Activated naive CD4-positive, alpha-beta T cell treated with anti-CD3 and anti-CD28 coated beads, Interleukin-2, amount 50 U/mL, for 24 hours (primary cell): ENCODE results near the gene CGREF1.

ENCODE experiments used
- H3K27ac Mint-ChIP-seq: one replicate; pipeline ENCODE4 v1.8.0; 2021; ENCODE audit warnings: mild to moderate bottlenecking, mixed read lengths
- H3K27me3 Mint-ChIP-seq: one replicate; pipeline ENCODE4 v1.8.0; 2021; ENCODE audit warnings: mixed read lengths
- H3K36me3 Mint-ChIP-seq: one replicate; pipeline ENCODE4 v1.8.0; 2021; ENCODE audit warnings: mixed read lengths
- H3K4me1 Mint-ChIP-seq: one replicate; pipeline ENCODE4 v1.8.0; 2021; ENCODE audit warnings: mixed read lengths
- H3K4me3 Mint-ChIP-seq: one replicate; pipeline ENCODE4 v1.8.0; 2021; ENCODE audit warnings: mild to moderate bottlenecking, mixed read lengths
- H3K9me3 Mint-ChIP-seq: one replicate; pipeline ENCODE4 v1.8.0; 2021; ENCODE audit warnings: mixed read lengths

CGREF1 gene

GRCh38 chr2:27105981-27106380, 12.9 kb downstream of the CGREF1 start:
- Mint-ChIP-seq H3K27ac (no peak overlapping the region), H3K4me3 (no peak overlapping the region), H3K9me3 (no peaks in the 10 kb centered on the region), H3K36me3 (no peaks in the 10 kb centered on the region), H3K4me1 (no peaks in the 10 kb centered on the region), H3K27me3 (peaks cover 3% of the 10 kb centered on the region)

GRCh38 chr2:27102329-27102728, 16.6 kb downstream of the CGREF1 start:
- Mint-ChIP-seq H3K4me3 (no peak overlapping the region), H3K4me1 (no peaks in the 10 kb centered on the region), H3K27me3 (peaks cover 3% of the 10 kb centered on the region), H3K27ac (no peak overlapping the region), H3K36me3 (peaks cover 2% of the 10 kb centered on the region), H3K9me3 (no peaks in the 10 kb centered on the region)

- Mint-ChIP-seq H3K4me3 (no peak overlapping the region), H3K9me3 (no peaks in the 10 kb centered on the region), H3K27me3 (no peaks in the 10 kb centered on the region), H3K4me1 (peaks cover 14% of the 10 kb centered on the region), H3K27ac (no peak overlapping the region), H3K36me3 (peaks cover 2% of the 10 kb centered on the region)
These were observed 18.9 kb downstream of the CGREF1 start for GRCh38 chr2:27100036-27100435.

- Mint-ChIP-seq H3K36me3 (peaks cover 2% of the 10 kb centered on the region), H3K27ac (no peak overlapping the region), H3K27me3 (no peaks in the 10 kb centered on the region), H3K4me3 (no peak overlapping the region), H3K4me1 (peaks cover 14% of the 10 kb centered on the region), H3K9me3 (no peaks in the 10 kb centered on the region)
These were observed 19.5 kb downstream of the CGREF1 start for GRCh38 chr2:27099334-27099955.

- Mint-ChIP-seq H3K4me1 (peaks cover 14% of the 10 kb centered on the region), H3K27ac (no peak overlapping the region), H3K36me3 (peaks cover 2% of the 10 kb centered on the region), H3K4me3 (no peak overlapping the region), H3K9me3 (no peaks in the 10 kb centered on the region), H3K27me3 (no peaks in the 10 kb centered on the region)
These were observed 21.6 kb downstream of the CGREF1 start for GRCh38 chr2:27097341-27097740.

GRCh38 chr2:27096748-27097297, 22.1 kb downstream of the CGREF1 start:
- Mint-ChIP-seq H3K36me3 (peaks cover 2% of the 10 kb centered on the region), H3K4me1 (peaks cover 14% of the 10 kb centered on the region), H3K4me3 (no peak overlapping the region), H3K27me3 (no peaks in the 10 kb centered on the region), H3K9me3 (no peaks in the 10 kb centered on the region), H3K27ac (no peak overlapping the region)

GRCh38 chr2:27095745-27096651, 22.9 kb downstream of the CGREF1 start:
- Mint-ChIP-seq H3K36me3 (peaks cover 2% of the 10 kb centered on the region), H3K27me3 (no peaks in the 10 kb centered on the region), H3K4me3 (peak overlapping the region; percentile 52), H3K9me3 (no peaks in the 10 kb centered on the region), H3K27ac (peak overlapping the region; percentile 41), H3K4me1 (peaks cover 14% of the 10 kb centered on the region)

- Mint-ChIP-seq H3K27ac (no peak overlapping the region), H3K27me3 (no peaks in the 10 kb centered on the region), H3K36me3 (peaks cover 2% of the 10 kb centered on the region), H3K4me3 (peak overlapping the region; percentile 52), H3K4me1 (peaks cover 14% of the 10 kb centered on the region), H3K9me3 (no peaks in the 10 kb centered on the region)
These were observed 23.5 kb downstream of the CGREF1 start for GRCh38 chr2:27095427-27095744.

GRCh38 chr2:27094353-27094984, 24.5 kb downstream of the CGREF1 start:
- H3K36me3 Mint-ChIP-seq, result peaks cover 2% of the 10 kb centered on the region
- no peaks in the 10 kb centered on the region for H3K27me3 Mint-ChIP-seq
- no peaks in the 10 kb centered on the region for H3K9me3 Mint-ChIP-seq
- H3K27ac Mint-ChIP-seq, result no peak overlapping the region
- H3K4me3 Mint-ChIP-seq, result no peak overlapping the region
- peaks cover 14% of the 10 kb centered on the region for H3K4me1 Mint-ChIP-seq

- Mint-ChIP-seq H3K4me1 (peaks cover 14% of the 10 kb centered on the region), H3K9me3 (no peaks in the 10 kb centered on the region), H3K27ac (no peak overlapping the region), H3K4me3 (no peak overlapping the region), H3K36me3 (no peaks in the 10 kb centered on the region), H3K27me3 (no peaks in the 10 kb centered on the region)
These were observed 25.2 kb downstream of the CGREF1 start for GRCh38 chr2:27093430-27094352.

GRCh38 chr2:27092696-27093429, 26.1 kb downstream of the CGREF1 start:
- Mint-ChIP-seq H3K4me3 (no peak overlapping the region), H3K9me3 (no peaks in the 10 kb centered on the region), H3K27me3 (no peaks in the 10 kb centered on the region), H3K4me1 (peaks cover 14% of the 10 kb centered on the region), H3K27ac (no peak overlapping the region), H3K36me3 (no peaks in the 10 kb centered on the region)

GRCh38 chr2:27091746-27092695, 26.9 kb downstream of the CGREF1 start:
- no peak overlapping the region for H3K27ac Mint-ChIP-seq
- no peak overlapping the region for H3K4me3 Mint-ChIP-seq
- H3K9me3 Mint-ChIP-seq, result no peaks in the 10 kb centered on the region
- H3K27me3 Mint-ChIP-seq, result no peaks in the 10 kb centered on the region
- no peaks in the 10 kb centered on the region for H3K36me3 Mint-ChIP-seq
- peaks cover 14% of the 10 kb centered on the region for H3K4me1 Mint-ChIP-seq

- no peaks in the 10 kb centered on the region for H3K36me3 Mint-ChIP-seq
- H3K4me1 Mint-ChIP-seq, result peaks cover 10% of the 10 kb centered on the region
- no peaks in the 10 kb centered on the region for H3K27me3 Mint-ChIP-seq
- no peak overlapping the region for H3K4me3 Mint-ChIP-seq
- H3K27ac Mint-ChIP-seq, result no peak overlapping the region
- H3K9me3 Mint-ChIP-seq, result no peaks in the 10 kb centered on the region
These were observed 29.6 kb downstream of the CGREF1 start for GRCh38 chr2:27089111-27089954.
